ENCODE data around the gene SH3D21. TPM values are rescaled to one million over a fixed set of nuclear protein-coding genes. Genes with fewer than 3 reads are reported as not detected.

The SH3D21 gene
- polyA plus RNA-seq, 2 donors = 3.9 to 15.6 TPM

GRCh38 chr1:36365381-36365780 lies 59.2 kb downstream of the SH3D21 start:
- H3K36me3 ChIP-seq (ENCODE audit: control insufficient read depth in 2 of 2, insufficient read depth in 2 of 2, low read length in 1 of 2) = peaks cover 4 to 22% of the 10 kb centered on the region in 2 donors
- WGBS, 2 donors = 70 to 87% methylated on average over 1 of the region's 1 CpG
- H3K4me1 ChIP-seq (ENCODE audit: control insufficient read depth in 2 of 2, insufficient read depth in 2 of 2, low read length in 1 of 2) = peaks cover 5 to 7% of the 10 kb centered on the region in 2 donors
- H3K27ac ChIP-seq (ENCODE audit: low read depth in 2 of 2, low read length in 1 of 2) = peak overlapping the region in 1 of 2 donors; percentile 24
- H3K27me3 ChIP-seq (ENCODE audit: control insufficient read depth in 1 of 2, insufficient read depth in 2 of 2, low read length in 2 of 2) = no peaks in the 10 kb centered on the region
- no peak overlapping the region for H3K4me3 ChIP-seq (ENCODE audit: low read depth in 1 of 2, low read length in 2 of 2)
- H3K9me3 ChIP-seq (ENCODE audit: control insufficient read depth in 2 of 2, insufficient read depth in 1 of 2, low read depth in 1 of 2, low read length in 1 of 2) = no peaks in the 10 kb centered on the region

GRCh38 chr1:36366091-36366661 lies 60.0 kb downstream of the SH3D21 start:
- Histone ChIP-seq H3K9me3 (ENCODE audit: control insufficient read depth in 2 of 2, insufficient read depth in 1 of 2, low read depth in 1 of 2, low read length in 1 of 2) (no peaks in the 10 kb centered on the region), H3K36me3 (ENCODE audit: control insufficient read depth in 2 of 2, insufficient read depth in 2 of 2, low read length in 1 of 2) (peaks cover 4 to 18% of the 10 kb centered on the region in 2 donors), H3K27ac (ENCODE audit: low read depth in 2 of 2, low read length in 1 of 2) (peak overlapping the region in 1 of 2 donors; percentile 38), H3K27me3 (ENCODE audit: control insufficient read depth in 1 of 2, insufficient read depth in 2 of 2, low read length in 2 of 2) (no peaks in the 10 kb centered on the region), H3K4me3 (ENCODE audit: low read depth in 1 of 2, low read length in 2 of 2) (no peak overlapping the region), H3K4me1 (ENCODE audit: control insufficient read depth in 2 of 2, insufficient read depth in 2 of 2, low read length in 1 of 2) (peaks cover 5 to 7% of the 10 kb centered on the region in 2 donors)
- WGBS, 2 donors = 61 to 69% methylated on average over 18 of the region's 18 CpGs

GRCh38 chr1:36367066-36367465 lies 60.9 kb downstream of the SH3D21 start:
- Histone ChIP-seq H3K4me3 (ENCODE audit: low read depth in 1 of 2, low read length in 2 of 2) (no peak overlapping the region), H3K36me3 (ENCODE audit: control insufficient read depth in 2 of 2, insufficient read depth in 2 of 2, low read length in 1 of 2) (peaks cover 4 to 15% of the 10 kb centered on the region in 2 donors), H3K9me3 (ENCODE audit: control insufficient read depth in 2 of 2, insufficient read depth in 1 of 2, low read depth in 1 of 2, low read length in 1 of 2) (no peaks in the 10 kb centered on the region), H3K27me3 (ENCODE audit: control insufficient read depth in 1 of 2, insufficient read depth in 2 of 2, low read length in 2 of 2) (no peaks in the 10 kb centered on the region), H3K27ac (ENCODE audit: low read depth in 2 of 2, low read length in 1 of 2) (no peak overlapping the region), H3K4me1 (ENCODE audit: control insufficient read depth in 2 of 2, insufficient read depth in 2 of 2, low read length in 1 of 2) (peaks cover 5 to 7% of the 10 kb centered on the region in 2 donors)
- 80% methylated on average over 5 of the region's 5 CpGs for WGBS, 2 donors

GRCh38 chr1:36367798-36368197 lies 61.6 kb downstream of the SH3D21 start:
- H3K4me1 ChIP-seq (ENCODE audit: control insufficient read depth in 2 of 2, insufficient read depth in 2 of 2, low read length in 1 of 2) = peaks cover 5 to 11% of the 10 kb centered on the region in 2 donors
- 92 to 95% methylated on average over 4 of the region's 4 CpGs for WGBS, 2 donors
- no peaks in the 10 kb centered on the region for H3K9me3 ChIP-seq (ENCODE audit: control insufficient read depth in 2 of 2, insufficient read depth in 1 of 2, low read depth in 1 of 2, low read length in 1 of 2)
- H3K36me3 ChIP-seq (ENCODE audit: control insufficient read depth in 2 of 2, insufficient read depth in 2 of 2, low read length in 1 of 2) = peaks cover 0 to 12% of the 10 kb centered on the region in 2 donors
- H3K27ac ChIP-seq (ENCODE audit: low read depth in 2 of 2, low read length in 1 of 2) = no peak overlapping the region
- H3K4me3 ChIP-seq (ENCODE audit: low read depth in 1 of 2, low read length in 2 of 2) = no peak overlapping the region
- no peaks in the 10 kb centered on the region for H3K27me3 ChIP-seq (ENCODE audit: control insufficient read depth in 1 of 2, insufficient read depth in 2 of 2, low read length in 2 of 2)

GRCh38 chr1:36369061-36369861 lies 63.1 kb downstream of the SH3D21 start:
- Histone ChIP-seq H3K27me3 (ENCODE audit: control insufficient read depth in 1 of 2, insufficient read depth in 2 of 2, low read length in 2 of 2) (no peaks in the 10 kb centered on the region), H3K4me3 (ENCODE audit: low read depth in 1 of 2, low read length in 2 of 2) (no peak overlapping the region), H3K4me1 (ENCODE audit: control insufficient read depth in 2 of 2, insufficient read depth in 2 of 2, low read length in 1 of 2) (peaks cover 9 to 23% of the 10 kb centered on the region in 2 donors), H3K27ac (ENCODE audit: low read depth in 2 of 2, low read length in 1 of 2) (peak overlapping the region in 1 of 2 donors; percentile 40), H3K36me3 (ENCODE audit: control insufficient read depth in 2 of 2, insufficient read depth in 2 of 2, low read length in 1 of 2) (peaks cover 0 to 12% of the 10 kb centered on the region in 2 donors), H3K9me3 (ENCODE audit: control insufficient read depth in 2 of 2, insufficient read depth in 1 of 2, low read depth in 1 of 2, low read length in 1 of 2) (no peaks in the 10 kb centered on the region)
- WGBS, 2 donors = 54 to 56% methylated on average over 7 of the region's 7 CpGs

Other genes starting within 250 kb of the SH3D21 start
- gene TEKT2, start 222.3 kb upstream of the SH3D21 start, polyA plus RNA-seq = under 1 TPM; 0.09 to 0.39 TPM
- gene ADPRS, start 217.5 kb upstream of the SH3D21 start, polyA plus RNA-seq = 10 to 100 TPM; 28.2 to 40.3 TPM
- 1 to 10 TPM; 2.0 to 2.9 TPM for gene COL8A2, start 181.1 kb upstream of the SH3D21 start, polyA plus RNA-seq
- 10 to 100 TPM; 38.2 to 77.1 TPM for gene TRAPPC3, start 156.9 kb upstream of the SH3D21 start, polyA plus RNA-seq
- 10 to 100 TPM; 33.1 to 55.3 TPM for gene MAP7D1, start 150.2 kb upstream of the SH3D21 start, polyA plus RNA-seq
- gene THRAP3, start 81.9 kb upstream of the SH3D21 start, polyA plus RNA-seq = 10 to 100 TPM; 19.5 to 30.8 TPM
- 1 to 10 TPM; 6.1 to 9.3 TPM for gene EVA1B, start 17.3 kb downstream of the SH3D21 start, polyA plus RNA-seq
- gene STK40, start 79.6 kb downstream of the SH3D21 start, polyA plus RNA-seq = 10 to 100 TPM; 33.9 to 34.5 TPM
- 10 to 100 TPM; 16.8 to 30.7 TPM for gene LSM10, start 91.5 kb downstream of the SH3D21 start, polyA plus RNA-seq
- gene OSCP1, start 144.1 kb downstream of the SH3D21 start, polyA plus RNA-seq = 1 to 10 TPM; 3.0 to 4.1 TPM
- gene MRPS15, start 158.0 kb downstream of the SH3D21 start, polyA plus RNA-seq = 100 to 1,000 TPM; 106 to 143 TPM
- gene CSF3R, start 176.5 kb downstream of the SH3D21 start, polyA plus RNA-seq = 1 to 10 TPM in 1 of 2 donors, under 1 TPM in 1; 1.00 to 1.9 TPM